Mucosa of descending colon (tissue), 3 donors: Measurements from ENCODE around the gene CYP46A1. TPM values are rescaled to one million over a fixed set of nuclear protein-coding genes. Genes with fewer than 3 reads are reported as not detected.

Experiments
- ATAC-seq: fragments of 200-7000 bp; cut with Tn5 transposase; one replicate; pipeline ENCODE4 v1.9.1; 2020; ENCODE audit warnings: mild to moderate bottlenecking, moderate library complexity
- DNase-seq, 3 donors: peaks; one replicate each; pipeline ENCODE4 v3.0.0-alpha.2; 2020
- H3K36me3 ChIP-seq: fragments of 200-600 bp; one replicate; pipeline ENCODE4 v1.8.0; 2021; ENCODE audit warnings: low read depth, mild to moderate bottlenecking
- H3K4me1 ChIP-seq: fragments of 200-600 bp; one replicate; pipeline ENCODE4 v1.8.0; 2021; ENCODE audit warnings: low read depth, mild to moderate bottlenecking
- H3K4me3 ChIP-seq: fragments of 200-600 bp; one replicate; pipeline ENCODE4 v1.8.0; 2021; ENCODE audit warnings: mild to moderate bottlenecking
- H3K9me3 ChIP-seq: fragments of 200-600 bp; one replicate; pipeline ENCODE4 v1.8.0; 2021; ENCODE audit warnings: mild to moderate bottlenecking
- CTCF ChIP-seq: fragments of 200-600 bp; IDR thresholded peaks from one replicate; pipeline ENCODE4 v1.8.0; 2022; ENCODE audit warnings: antibody characterized with exemption, mild to moderate bottlenecking
- intact Hi-C, 2 donors: fragments of 100-400 bp; cut with DNase I in 1 of 2; cut with micrococcal nuclease in 1 of 2; formaldehyde crosslinking; loops; one replicate each; pipeline versions ENCODE4 v1.11.0 to v1.11.1; 2022; cut with DNase I, micrococcal nuclease
- total RNA-seq, 3 donors: library from RNA; stranded (reverse); fragmentation: NEBNext Ultra II Directional in 2 of 3; extraction: Animal tissue kit (Norgen Biotek cat#: 25700) in 2 of 3; gene quantifications; one replicate each; pipeline versions ENCODE4 v1.2.1 to v1.2.4, GENCODE V29; 2021 to 2023
- donor health status: DM: no; HTN: no; CAD: no; lungs with moderate emphysema.
- donor health status: DM: no; HTN: no; CAD: no.
- donor health status: DM: no; HTN: yes; CAD: no.

CYP46A1 gene
- total RNA-seq, 3 donors from 2014 or later: 0.14 to 1.0 (median 0.22) TPM

GRCh38 chr14:99707420-99707819 lies 23.3 kb downstream of the CYP46A1 start:
- DNase-seq: no peak
- intact Hi-C loops: no loop called here

GRCh38 chr14:99707921-99708320 lies 23.8 kb downstream of the CYP46A1 start:
- H3K36me3 ChIP-seq: no peaks in the 10 kb centered on the region
- intact Hi-C loops: no loop called here
- peaks cover 9% of the 10 kb centered on the region for H3K9me3 ChIP-seq
- no peaks in the 10 kb centered on the region for H3K4me1 ChIP-seq
- H3K4me3 ChIP-seq: no peak overlapping the region
- ATAC-seq: no peak
- TF ChIP-seq CTCF: no peak
- DNase-seq: no peak

More at GRCh38 chr14:99707420-99707819, 23.3 kb downstream of the CYP46A1 start:
- Histone ChIP-seq H3K36me3 (no peaks in the 10 kb centered on the region), H3K4me1 (no peaks in the 10 kb centered on the region), H3K4me3 (no peak overlapping the region), H3K9me3 (peaks cover 12% of the 10 kb centered on the region)
- no peak for TF ChIP-seq CTCF
- ATAC-seq: no peak

DNA sequence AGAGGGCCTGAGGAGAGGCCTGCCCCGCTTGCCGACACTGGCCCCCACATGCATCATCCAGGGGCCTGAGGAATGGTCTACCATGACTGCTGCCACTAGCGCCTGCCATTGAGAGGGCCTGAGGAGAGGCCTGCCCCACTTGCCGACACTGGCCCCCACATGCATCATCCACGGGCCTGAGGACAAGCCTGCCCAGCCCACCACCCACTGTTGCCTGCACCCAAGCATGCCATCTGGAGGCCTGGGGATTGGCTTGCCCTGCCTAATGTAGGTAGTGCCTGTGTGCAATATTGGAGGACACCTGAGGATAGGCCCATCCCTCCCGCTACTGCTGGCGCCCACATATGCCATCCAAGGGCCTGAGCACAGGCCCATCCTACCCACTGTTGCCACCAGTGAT lies 24.4 kb downstream of the CYP46A1 start:
- TF ChIP-seq CTCF: no peak
- H3K4me3 ChIP-seq: no peak overlapping the region
- ATAC-seq: no peak

GRCh38 chr14:99713972-99714371 lies 29.9 kb downstream of the CYP46A1 start:
- Histone ChIP-seq H3K4me1 (no peaks in the 10 kb centered on the region), H3K9me3 (no peaks in the 10 kb centered on the region), H3K36me3 (no peaks in the 10 kb centered on the region), H3K4me3 (no peak overlapping the region)
- intact Hi-C loops: no loop called here
- TF ChIP-seq CTCF: no peak
- no peak for DNase-seq
- no peak for ATAC-seq

More for the DNA sequence above, 24.4 kb downstream of the CYP46A1 start:
- intact Hi-C loops: no loop called here
- no peak for DNase-seq
- Histone ChIP-seq H3K9me3 (peaks cover 4% of the 10 kb centered on the region), H3K36me3 (no peaks in the 10 kb centered on the region), H3K4me1 (no peaks in the 10 kb centered on the region)

DNA sequence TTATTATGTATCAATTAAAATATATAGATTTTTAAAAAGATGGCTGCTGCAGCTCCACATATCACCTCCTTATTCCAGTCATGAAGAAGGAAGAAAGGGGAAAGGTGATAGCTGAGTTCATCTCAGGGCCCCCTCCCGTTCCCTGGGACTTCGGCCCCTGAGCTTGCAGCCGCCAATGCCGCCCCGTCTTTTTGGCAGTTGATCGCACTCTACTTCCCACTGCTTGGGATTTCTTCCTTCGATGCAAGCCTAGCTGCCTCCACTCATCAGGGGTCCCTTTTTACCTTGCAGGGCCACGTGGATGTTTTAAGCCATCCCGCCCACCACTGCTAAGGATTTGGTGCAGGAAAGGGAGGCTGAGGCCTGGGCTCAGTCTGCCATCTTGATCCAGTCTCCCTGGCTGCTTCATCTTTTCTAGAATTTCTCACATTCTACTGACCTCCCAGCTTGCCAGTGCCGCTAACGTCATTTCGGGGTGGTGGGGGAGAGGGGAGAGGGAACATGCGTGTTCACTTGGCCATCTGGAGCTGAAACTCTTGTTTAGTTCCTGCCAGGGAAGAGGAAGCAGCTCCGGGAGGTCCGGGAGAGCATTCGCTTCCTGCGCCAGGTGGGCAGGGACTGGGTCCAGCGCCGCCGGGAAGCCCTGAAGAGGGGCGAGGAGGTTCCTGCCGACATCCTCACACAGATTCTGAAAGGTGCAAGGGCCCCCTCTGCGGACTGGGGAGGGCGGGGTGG lies 31.3 kb downstream of the CYP46A1 start:
- ATAC-seq (no peak), DNase-seq (no peak)
- TF ChIP-seq CTCF: no peak
- intact Hi-C loops: no loop called here
- H3K4me3 ChIP-seq: no peak overlapping the region
- H3K9me3 ChIP-seq: no peaks in the 10 kb centered on the region
- no peaks in the 10 kb centered on the region for H3K4me1 ChIP-seq
- no peaks in the 10 kb centered on the region for H3K36me3 ChIP-seq
